ENCODE data around the gene RNASET2.
"Not testable (repeated sequence)": the region's sequence is repeated elsewhere in the genome, so short reads cannot be mapped to it uniquely, and the experiment has no call there.

RNASET2 gene

GRCh38 chr6:166925141-166925996 lies 31.0 kb downstream of the RNASET2 start:
- DNase-seq, result no peak

- no peak for DNase-seq
These were observed 31.8 kb downstream of the RNASET2 start for GRCh38 chr6:166924531-166924930.

GRCh38 chr6:166922937-166923336 lies 33.4 kb downstream of the RNASET2 start:
- DNase-seq, result no peak

- DNase-seq, result no peak
These were observed 34.8 kb downstream of the RNASET2 start for GRCh38 chr6:166921570-166921969.

GRCh38 chr6:166916824-166917223 lies 39.5 kb downstream of the RNASET2 start:
- DNase-seq, result no peak

GRCh38 chr6:166915484-166915883 lies 40.9 kb downstream of the RNASET2 start:
- not testable (repeated sequence) for DNase-seq

- not testable (repeated sequence) for DNase-seq
These were observed 41.4 kb downstream of the RNASET2 start for GRCh38 chr6:166914952-166915351.

- DNase-seq, result no peak
These were observed 45.1 kb downstream of the RNASET2 start for GRCh38 chr6:166911248-166911677.

- DNase-seq, result no peak
These were observed 45.7 kb downstream of the RNASET2 start for GRCh38 chr6:166910601-166911000.

GRCh38 chr6:166908811-166909210 lies 47.5 kb downstream of the RNASET2 start:
- DNase-seq, result no peak

GRCh38 chr6:166907871-166908806 lies 48.2 kb downstream of the RNASET2 start:
- DNase-seq, result no peak

- DNase-seq, result no peak
These were observed 48.9 kb downstream of the RNASET2 start for GRCh38 chr6:166907373-166907841.

GRCh38 chr6:166906376-166907044 lies 49.8 kb downstream of the RNASET2 start:
- DNase-seq, result no peak

GRCh38 chr6:166905505-166906134 lies 50.7 kb downstream of the RNASET2 start:
- no peak for DNase-seq

GRCh38 chr6:166905013-166905412 lies 51.3 kb downstream of the RNASET2 start:
- no peak for DNase-seq

GRCh38 chr6:166904101-166904746 lies 52.1 kb downstream of the RNASET2 start:
- DNase-seq, result no peak

GRCh38 chr6:166903500-166903899 lies 52.9 kb downstream of the RNASET2 start:
- DNase-seq, result no peak

- no peak for DNase-seq
These were observed 53.3 kb downstream of the RNASET2 start for GRCh38 chr6:166903027-166903426.

- DNase-seq, result no peak
These were observed 54.1 kb downstream of the RNASET2 start for GRCh38 chr6:166902211-166902755.

GRCh38 chr6:166901626-166902025 lies 54.7 kb downstream of the RNASET2 start:
- no peak for DNase-seq

GRCh38 chr6:166900956-166901607 lies 55.3 kb downstream of the RNASET2 start:
- DNase-seq, result no peak

Measured in activated naive CD4-positive, alpha-beta T cell treated with anti-CD3 and anti-CD28 coated beads, Interleukin-2, amount 50 U/mL, for 16 hours (primary cell).